Effector memory CD8-positive, alpha-beta T cell (primary cell): Measurements from ENCODE around the gene CTIF.
A peak's percentile ranks its signal among the peaks of the same experiment; 100 is the strongest.

Experiments
- ATAC-seq: fragments of 150-1000 bp; cut with Tn5 transposase; replicated peaks from 2 replicates; pipeline ENCODE4 v1.10.0; 2021; ENCODE audit warnings: mild to moderate bottlenecking, moderate library complexity
- DNase-seq, 3 experiments: peaks; one replicate each; pipeline ENCODE4 v3.0.0; 2021
- H3K27ac Mint-ChIP-seq, 2 donors: one replicate each; pipeline ENCODE4 v1.8.0; 2022; ENCODE audit warnings: mild to moderate bottlenecking in 2 of 2, mixed read lengths in 2 of 2, moderate library complexity in 2 of 2
- H3K27me3 Mint-ChIP-seq, 2 donors: one replicate each; pipeline ENCODE4 v1.8.0; 2022; ENCODE audit warnings: mixed read lengths in 2 of 2
- H3K36me3 Mint-ChIP-seq: one replicate; pipeline ENCODE4 v1.8.0; 2022; ENCODE audit warnings: mild to moderate bottlenecking, moderate library complexity, mixed read lengths; ENCODE audit not compliant: insufficient read depth
- H3K4me1 Mint-ChIP-seq, 2 donors: one replicate each; pipeline ENCODE4 v1.8.0; 2022; ENCODE audit warnings: low read depth in 2 of 2, mixed read lengths in 2 of 2
- H3K4me3 Mint-ChIP-seq, 2 donors: one replicate each; pipeline ENCODE4 v1.8.0; 2022; ENCODE audit warnings: mild to moderate bottlenecking in 2 of 2, mixed read lengths in 2 of 2, moderate library complexity in 2 of 2
- H3K9me3 Mint-ChIP-seq, 2 donors: one replicate each; pipeline ENCODE4 v1.8.0; 2022; ENCODE audit warnings: mixed read lengths in 2 of 2

CTIF gene

GRCh38 chr18:48838921-48839818, 300.3 kb downstream of the CTIF start:
- DNase-seq: peak in 2 of 3 experiments; percentile 17 to 23
- peak; percentile 15 for ATAC-seq
- H3K4me3 Mint-ChIP-seq: peak overlapping the region; percentile 87 to 88
- peaks cover 86 to 89% of the 10 kb centered on the region in 2 donors for H3K4me1 Mint-ChIP-seq
- no peaks in the 10 kb centered on the region for H3K9me3 Mint-ChIP-seq
- H3K36me3 Mint-ChIP-seq: peaks cover 15% of the 10 kb centered on the region
- H3K27ac Mint-ChIP-seq: peak overlapping the region; percentile 95 to 100
- H3K27me3 Mint-ChIP-seq: no peaks in the 10 kb centered on the region

DNA sequence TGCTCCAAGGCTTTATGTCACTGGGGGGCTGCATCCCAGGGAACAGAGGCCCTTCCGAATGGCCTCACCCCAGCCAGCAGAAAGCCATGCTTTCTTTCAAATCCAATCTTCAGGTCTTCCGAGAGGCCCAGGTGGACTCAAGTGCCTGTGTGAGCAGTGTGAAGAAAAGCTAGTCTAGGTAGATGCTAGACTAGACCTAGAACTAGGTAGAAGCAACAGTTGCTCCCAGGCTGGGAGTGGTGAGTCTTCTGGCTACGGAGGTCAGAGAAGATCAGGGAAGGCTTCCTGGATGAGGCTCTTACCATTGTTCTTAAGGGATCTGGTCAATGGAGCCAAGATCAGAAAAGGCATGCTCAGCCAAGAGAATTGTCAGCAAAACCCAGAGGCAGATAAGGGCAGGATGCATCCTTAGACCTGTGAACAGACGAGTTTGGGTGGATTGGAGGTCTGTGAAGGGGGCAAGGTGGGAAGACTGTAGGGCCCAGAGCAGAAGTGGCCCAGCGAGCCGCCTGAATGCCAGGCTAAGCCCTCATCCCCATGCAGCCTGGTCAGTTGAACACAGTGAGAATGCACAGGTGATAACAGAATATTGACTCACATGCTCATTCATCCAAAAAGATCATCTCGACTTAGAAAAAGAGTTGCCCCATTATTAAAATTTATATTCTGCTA, 301.1 kb downstream of the CTIF start:
- peak overlapping the region; percentile 87 to 88 for H3K4me3 Mint-ChIP-seq
- H3K36me3 Mint-ChIP-seq: peaks cover 7% of the 10 kb centered on the region
- DNase-seq (no peak), ATAC-seq (no peak)
- peak overlapping the region; percentile 95 to 100 for H3K27ac Mint-ChIP-seq
- H3K27me3 Mint-ChIP-seq: no peaks in the 10 kb centered on the region
- H3K9me3 Mint-ChIP-seq: no peaks in the 10 kb centered on the region
- peaks cover 85 to 89% of the 10 kb centered on the region in 2 donors for H3K4me1 Mint-ChIP-seq

- peaks cover 1 to 2% of the 10 kb centered on the region in 2 donors for H3K9me3 Mint-ChIP-seq
- H3K4me1 Mint-ChIP-seq: peaks cover 84 to 88% of the 10 kb centered on the region in 2 donors
Observed at GRCh38 chr18:48840491-48840877, 301.7 kb downstream of the CTIF start.

GRCh38 chr18:48841381-48842258, 302.8 kb downstream of the CTIF start:
- Mint-ChIP-seq H3K36me3 (peaks cover 4% of the 10 kb centered on the region), H3K9me3 (peaks cover 10 to 14% of the 10 kb centered on the region in 2 donors), H3K27me3 (no peaks in the 10 kb centered on the region), H3K27ac (peak overlapping the region; percentile 95 to 100), H3K4me1 (peaks cover 84 to 86% of the 10 kb centered on the region in 2 donors), H3K4me3 (peak overlapping the region; percentile 69 to 81)
- ATAC-seq (no peak), DNase-seq (no peak)

More at GRCh38 chr18:48840491-48840877, 301.7 kb downstream of the CTIF start:
- Mint-ChIP-seq H3K4me3 (peak overlapping the region; percentile 12 to 87), H3K36me3 (peaks cover 4% of the 10 kb centered on the region), H3K27ac (peak overlapping the region; percentile 95 to 100), H3K27me3 (no peaks in the 10 kb centered on the region)
- no peak for ATAC-seq
- no peak for DNase-seq

DNA sequence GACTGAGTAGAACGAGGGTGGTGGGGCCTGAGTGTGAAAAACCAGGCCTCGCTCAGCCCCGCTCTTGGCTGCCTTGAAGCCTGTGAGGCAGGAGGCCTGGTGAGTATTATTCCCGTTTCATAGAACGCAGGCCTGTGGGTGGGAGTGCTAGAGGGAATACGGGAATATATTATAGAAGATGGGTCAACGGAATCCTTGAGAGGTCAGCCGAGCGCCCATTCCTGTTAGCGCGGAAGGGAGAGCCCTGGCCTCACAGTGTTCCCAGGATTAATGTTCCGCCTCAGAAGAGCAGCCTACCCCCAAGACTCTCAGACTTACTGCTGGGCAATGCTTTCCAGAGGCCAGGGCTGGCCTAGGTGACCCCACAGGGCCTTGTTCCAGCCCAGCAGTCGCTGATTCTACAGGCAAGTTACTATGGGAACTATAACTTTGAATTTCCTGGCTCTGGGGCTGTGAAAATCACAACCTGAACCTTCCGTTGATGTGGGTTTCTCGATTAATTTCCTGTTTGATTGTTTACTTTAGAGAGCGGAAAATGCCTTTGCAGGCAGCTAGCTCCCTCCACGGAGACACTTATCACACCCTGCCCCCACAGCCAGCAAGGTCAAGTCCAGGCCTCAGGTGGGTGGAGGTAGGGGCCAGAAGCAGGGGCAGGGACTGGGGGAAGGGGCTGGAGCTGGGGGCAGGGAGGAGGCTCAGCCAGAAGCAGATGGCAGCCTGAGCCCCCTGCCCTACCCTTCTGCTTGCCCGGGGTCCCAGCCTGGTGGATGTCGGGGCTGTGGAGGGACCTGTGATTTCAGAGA, 303.6 kb downstream of the CTIF start:
- H3K27ac Mint-ChIP-seq: peak overlapping the region; percentile 95 to 100
- ATAC-seq: peak; percentile 84
- H3K36me3 Mint-ChIP-seq: peaks cover 4% of the 10 kb centered on the region
- peak overlapping the region; percentile 69 to 81 for H3K4me3 Mint-ChIP-seq
- H3K4me1 Mint-ChIP-seq: peaks cover 78 to 80% of the 10 kb centered on the region in 2 donors
- no peaks in the 10 kb centered on the region for H3K27me3 Mint-ChIP-seq
- H3K9me3 Mint-ChIP-seq: peaks cover 10 to 17% of the 10 kb centered on the region in 2 donors
- peak; percentile 60 to 62 (median 60) for DNase-seq

GRCh38 chr18:48843162-48843561, 304.3 kb downstream of the CTIF start:
- Mint-ChIP-seq H3K27me3 (no peaks in the 10 kb centered on the region), H3K36me3 (no peaks in the 10 kb centered on the region), H3K9me3 (peaks cover 10 to 17% of the 10 kb centered on the region in 2 donors), H3K4me1 (peaks cover 75 to 77% of the 10 kb centered on the region in 2 donors), H3K27ac (peak overlapping the region; percentile 95 to 100), H3K4me3 (peak overlapping the region; percentile 33 to 36)
- no peak for DNase-seq
- ATAC-seq: no peak

DNA sequence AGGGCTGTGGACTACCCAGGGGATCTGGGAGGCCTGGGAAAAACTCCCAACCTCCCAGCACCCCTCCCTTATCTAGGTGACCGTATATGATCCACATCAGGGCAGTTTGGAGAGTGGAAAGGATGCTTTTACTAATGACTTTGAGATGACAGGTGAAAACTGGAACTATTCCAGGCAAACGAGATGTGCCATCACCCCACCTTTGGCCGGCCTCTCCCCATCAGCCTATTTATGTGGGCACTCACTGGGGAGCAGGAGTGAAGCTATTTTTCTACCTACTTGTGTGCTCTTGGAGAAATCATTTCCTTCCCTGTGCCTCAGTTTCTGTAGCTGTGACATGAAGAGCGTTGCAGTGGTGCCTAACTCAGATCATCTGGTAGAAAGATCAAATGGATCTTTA, 304.8 kb downstream of the CTIF start:
- no peaks in the 10 kb centered on the region for H3K36me3 Mint-ChIP-seq
- ATAC-seq: no peak
- peaks cover 74% of the 10 kb centered on the region in 2 donors for H3K4me1 Mint-ChIP-seq
- peaks cover 10 to 17% of the 10 kb centered on the region in 2 donors for H3K9me3 Mint-ChIP-seq
- peak overlapping the region; percentile 95 to 100 for H3K27ac Mint-ChIP-seq
- H3K4me3 Mint-ChIP-seq: peak overlapping the region; percentile 33 to 36
- no peak for DNase-seq
- no peaks in the 10 kb centered on the region for H3K27me3 Mint-ChIP-seq

- H3K9me3 Mint-ChIP-seq: peaks cover 10 to 17% of the 10 kb centered on the region in 2 donors
- H3K27ac Mint-ChIP-seq: peak overlapping the region; percentile 95 to 100
- peaks cover 67 to 69% of the 10 kb centered on the region in 2 donors for H3K4me1 Mint-ChIP-seq
- H3K27me3 Mint-ChIP-seq: no peaks in the 10 kb centered on the region
- peak overlapping the region; percentile 1 to 36 for H3K4me3 Mint-ChIP-seq
- H3K36me3 Mint-ChIP-seq: no peaks in the 10 kb centered on the region
- DNase-seq (no peak), ATAC-seq (no peak)
Observed at GRCh38 chr18:48844271-48844670, 305.4 kb downstream of the CTIF start.

- Mint-ChIP-seq H3K4me3 (peak overlapping the region; percentile 1 to 5), H3K4me1 (peaks cover 58 to 62% of the 10 kb centered on the region in 2 donors), H3K27ac (peak overlapping the region; percentile 4 to 100)
Observed at GRCh38 chr18:48845174-48845573, 306.3 kb downstream of the CTIF start.

DNA sequence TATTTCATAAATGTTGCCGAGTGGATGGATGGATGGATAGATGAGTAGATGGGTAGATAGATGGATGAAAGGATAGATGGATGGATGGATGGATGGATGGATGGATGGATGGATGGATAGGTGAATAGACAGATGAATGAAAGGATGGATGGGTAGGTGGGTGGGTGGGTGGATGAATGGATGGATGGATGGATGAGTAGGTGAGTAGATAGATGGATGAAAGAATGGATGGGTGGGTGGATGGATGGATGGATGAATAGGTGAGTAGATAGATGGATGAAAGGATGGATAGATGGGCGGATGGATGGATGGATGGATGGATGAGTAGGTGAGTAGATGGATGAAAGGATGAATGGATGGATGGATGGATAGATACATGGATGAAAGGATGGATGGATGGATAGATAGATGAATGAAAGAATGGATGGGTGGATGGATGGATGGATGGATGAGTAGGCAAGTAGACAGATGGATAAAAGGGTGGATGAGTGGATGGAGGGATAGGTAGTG, 307.6 kb downstream of the CTIF start:
- ATAC-seq: no peak

More at GRCh38 chr18:48845174-48845573, 306.3 kb downstream of the CTIF start:
- Mint-ChIP-seq H3K27me3 (no peaks in the 10 kb centered on the region), H3K36me3 (no peaks in the 10 kb centered on the region), H3K9me3 (peaks cover 10 to 17% of the 10 kb centered on the region in 2 donors)
- DNase-seq (no peak), ATAC-seq (no peak)

GRCh38 chr18:48847807-48848486, 309.1 kb downstream of the CTIF start:
- H3K36me3 Mint-ChIP-seq: no peaks in the 10 kb centered on the region
- H3K27ac Mint-ChIP-seq: peak overlapping the region in 1 of 2 donors; percentile 32
- no peak for ATAC-seq

More for the DNA sequence above, 307.6 kb downstream of the CTIF start:
- H3K4me1 Mint-ChIP-seq: peaks cover 53% of the 10 kb centered on the region in 2 donors
- H3K27me3 Mint-ChIP-seq: no peaks in the 10 kb centered on the region
- H3K27ac Mint-ChIP-seq: no peak overlapping the region
- peaks cover 10 to 17% of the 10 kb centered on the region in 2 donors for H3K9me3 Mint-ChIP-seq
- no peaks in the 10 kb centered on the region for H3K36me3 Mint-ChIP-seq
- DNase-seq: no peak
- no peak overlapping the region for H3K4me3 Mint-ChIP-seq

More at GRCh38 chr18:48847807-48848486, 309.1 kb downstream of the CTIF start:
- DNase-seq: no peak
- no peak overlapping the region for H3K4me3 Mint-ChIP-seq
- H3K27me3 Mint-ChIP-seq: no peaks in the 10 kb centered on the region
- H3K9me3 Mint-ChIP-seq: peaks cover 10 to 17% of the 10 kb centered on the region in 2 donors
- H3K4me1 Mint-ChIP-seq: peaks cover 43 to 53% of the 10 kb centered on the region in 2 donors
